Measurements from ENCODE around the gene CAB39L. TPM values are rescaled to one million over a fixed set of nuclear protein-coding genes. Genes with fewer than 3 reads are reported as not detected.
A peak's percentile ranks its signal among the peaks of the same experiment; 100 is the strongest.

The CAB39L gene
- polyA plus RNA-seq (2014; cell fraction: cytosol; rRNA removed) = 5.3 and 6.4 TPM in 2 replicates
- polyA plus RNA-seq (2014; cell fraction: nucleus; rRNA removed) = 2.5 and 7.1 TPM in 2 replicates

GRCh38 chr13:49443704-49444523 is at the start of gene CAB39L, which contains the start of gene SETDB2:
TSS of gene CAB39L (minus strand) at chr13:49444064. CDS start at chr13:49382910, 61,154 bp downstream.
TSS of gene SETDB2 (plus strand) at chr13:49444274. CDS start at chr13:49451894, 7,620 bp downstream.
- peak; percentile 99 for DNase-seq (ENCODE audit: low spot score)

DNA sequence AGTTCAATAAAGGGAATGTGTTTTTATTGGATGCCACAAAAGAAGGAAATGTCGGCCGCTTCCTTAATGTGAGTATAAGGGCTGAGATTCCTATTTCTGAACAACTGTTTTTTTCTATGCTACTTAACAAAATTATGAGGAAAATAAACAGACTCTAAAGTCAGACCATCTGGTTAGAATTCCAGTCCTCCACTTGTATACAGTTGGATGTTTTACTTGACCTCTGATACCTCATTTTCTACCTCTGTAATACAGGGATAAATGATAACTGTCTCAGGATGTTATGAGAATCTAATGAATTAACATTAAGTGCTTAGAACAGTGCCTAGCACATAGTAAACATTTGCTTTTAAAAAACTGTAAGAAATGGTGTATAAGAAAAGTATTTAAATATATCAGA is 44.7 kb upstream of the CAB39L start:
- no peak for DNase-seq (ENCODE audit: low spot score)

DNA sequence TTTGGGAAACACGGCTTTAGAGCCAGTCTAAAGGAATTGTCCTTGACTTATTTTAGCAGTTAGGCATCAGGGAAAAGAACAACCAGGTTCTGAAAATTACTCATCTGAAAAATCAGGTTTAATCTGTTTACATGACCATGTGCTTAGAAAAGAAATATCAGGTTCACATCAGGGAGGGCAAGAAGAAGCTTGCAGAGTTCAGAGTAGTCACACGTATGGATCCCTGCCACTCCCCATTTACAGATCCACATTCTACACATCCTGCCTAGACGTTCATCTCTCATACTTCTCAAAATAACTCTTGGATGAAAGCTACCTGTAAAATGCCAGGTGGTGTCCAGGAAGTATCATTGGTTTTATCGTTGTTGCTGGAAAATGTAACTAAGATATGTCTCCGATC is 37.9 kb upstream of the CAB39L start:
- no peak for DNase-seq (ENCODE audit: low spot score)

- DNase-seq (ENCODE audit: low spot score) = no peak
Observed at GRCh38 chr13:49476529-49476928, 32.7 kb upstream of the CAB39L start.

- DNase-seq (ENCODE audit: low spot score) = no peak
Observed at GRCh38 chr13:49472186-49472585, 28.3 kb upstream of the CAB39L start.

GRCh38 chr13:49466292-49466838 is 22.5 kb upstream of the CAB39L start:
- no peak for DNase-seq (ENCODE audit: low spot score)

- no peak for DNase-seq (ENCODE audit: low spot score)
Observed at GRCh38 chr13:49464621-49465325, 20.9 kb upstream of the CAB39L start.

DNA sequence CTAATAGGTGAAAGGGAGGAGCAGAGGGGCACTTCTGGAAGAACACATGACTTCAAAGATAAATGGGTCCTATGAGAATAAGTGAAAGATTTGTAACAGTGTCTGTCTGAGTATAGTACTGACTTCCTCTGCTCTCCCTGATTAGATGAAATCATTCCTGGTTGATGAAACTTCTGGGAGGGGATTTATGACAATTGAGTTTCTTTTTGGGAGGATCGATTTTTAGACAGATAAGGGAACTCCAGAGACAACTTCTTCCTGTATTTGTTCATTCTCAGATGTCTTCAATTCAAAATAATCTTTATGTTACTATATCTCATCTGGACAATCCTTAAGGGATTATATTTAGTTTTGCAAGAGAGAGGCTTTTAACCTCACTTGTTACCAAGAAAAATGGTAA is 20.2 kb upstream of the CAB39L start:
- DNase-seq (ENCODE audit: low spot score) = no peak

DNA sequence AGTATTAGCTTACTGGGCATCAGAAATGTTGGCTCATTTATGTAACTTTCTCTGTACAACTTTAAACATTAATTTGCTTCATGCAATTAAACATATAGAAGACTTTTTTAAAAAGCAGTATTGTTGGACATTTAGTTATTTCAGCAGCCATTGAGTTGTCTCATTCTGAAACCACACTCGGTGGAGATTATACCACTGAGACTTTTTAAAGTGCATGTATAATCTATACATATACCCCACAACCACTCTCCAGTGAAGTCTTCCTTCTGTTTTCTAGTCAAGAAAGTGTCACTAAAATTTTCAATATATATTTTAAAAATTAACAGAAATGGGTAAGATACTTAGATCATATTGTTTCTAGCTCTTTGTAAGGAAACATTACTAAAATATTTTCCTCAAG is 15.7 kb upstream of the CAB39L start:
- DNase-seq (ENCODE audit: low spot score) = no peak

- no peak for DNase-seq (ENCODE audit: low spot score)
Observed at GRCh38 chr13:49457221-49457620, 13.4 kb upstream of the CAB39L start.

- no peak for DNase-seq (ENCODE audit: low spot score)
Observed at GRCh38 chr13:49456156-49456555, 12.3 kb upstream of the CAB39L start.

DNA sequence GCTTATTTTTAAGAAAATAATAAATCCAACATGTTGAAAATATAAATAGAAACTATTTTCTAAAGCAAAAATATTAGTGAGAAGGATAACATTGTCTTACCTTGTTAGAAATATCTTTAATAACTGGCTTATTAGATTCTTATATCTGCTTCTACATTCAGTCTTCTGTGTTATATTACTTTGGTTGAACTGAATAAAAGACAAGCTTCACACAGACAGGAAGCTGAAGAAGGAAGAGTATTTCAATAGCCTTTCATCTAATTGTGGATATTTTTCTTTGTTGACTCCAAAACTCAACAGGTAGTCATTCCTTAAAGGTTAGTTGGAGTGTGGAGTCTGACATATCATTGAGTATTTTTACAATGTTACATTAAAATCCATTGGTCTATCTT is 11.1 kb upstream of the CAB39L start:
- DNase-seq (ENCODE audit: low spot score) = no peak

- no peak for DNase-seq (ENCODE audit: low spot score)
Observed at GRCh38 chr13:49454388-49455006, 10.6 kb upstream of the CAB39L start.

DNA sequence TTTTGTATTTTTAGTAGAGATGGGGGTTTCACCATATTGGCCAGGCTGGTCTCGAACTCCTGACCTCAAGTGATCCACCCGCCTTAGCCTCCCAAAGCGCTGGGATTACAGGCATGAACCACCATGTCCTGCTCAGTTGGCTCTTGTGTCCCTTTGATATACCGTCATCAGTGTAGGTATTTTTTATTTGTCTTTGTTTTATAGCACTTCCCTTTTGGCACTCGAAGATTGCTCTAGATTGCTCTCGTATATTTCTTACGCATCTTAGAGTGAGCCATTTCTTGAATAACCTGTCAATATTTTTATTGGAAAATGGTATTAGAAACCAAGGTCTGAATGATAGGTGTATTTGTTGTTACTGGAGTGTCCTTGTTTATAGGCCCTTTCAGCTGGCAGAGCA is 9.6 kb upstream of the CAB39L start:
- DNase-seq (ENCODE audit: low spot score) = no peak

DNA sequence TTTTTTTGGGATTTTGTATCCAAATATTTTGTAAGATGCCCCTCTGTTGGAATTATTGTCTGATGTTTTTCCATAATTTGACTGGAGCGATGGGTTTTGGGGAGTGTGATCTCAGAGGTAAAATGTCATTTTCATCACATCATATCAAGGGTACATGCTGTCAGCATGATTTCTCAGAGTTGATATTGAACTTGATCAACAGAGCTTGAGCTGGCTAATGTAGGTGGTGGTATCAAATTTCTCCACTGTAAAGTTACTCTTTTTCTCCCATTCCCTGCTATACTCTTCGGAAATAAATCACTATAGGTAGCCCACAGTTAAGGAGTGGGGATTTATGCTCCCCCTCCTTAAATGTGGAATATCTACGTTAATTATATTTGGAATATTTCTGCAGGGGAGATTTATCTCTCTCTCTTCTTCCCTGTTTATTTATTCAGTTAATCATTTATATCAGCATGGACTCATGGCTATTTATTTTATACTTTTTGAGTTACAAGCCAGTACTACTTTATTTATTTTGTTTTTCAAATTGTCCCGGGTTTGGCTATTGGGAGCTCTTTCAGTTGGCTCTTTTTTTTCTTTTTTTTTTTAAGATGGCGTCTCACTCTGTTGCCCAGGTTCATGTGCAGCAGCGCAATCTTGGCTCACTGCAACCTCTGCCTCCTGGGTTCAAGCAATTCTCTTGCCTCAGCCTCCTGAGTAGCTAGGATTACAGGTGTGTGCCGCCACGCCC is 9.0 kb upstream of the CAB39L start:
- no peak for DNase-seq (ENCODE audit: low spot score)

- DNase-seq (ENCODE audit: low spot score) = no peak
Observed at GRCh38 chr13:49450105-49450819, 6.4 kb upstream of the CAB39L start.

GRCh38 chr13:49448753-49449152 is 4.9 kb upstream of the CAB39L start:
- no peak for DNase-seq (ENCODE audit: low spot score)

DNA sequence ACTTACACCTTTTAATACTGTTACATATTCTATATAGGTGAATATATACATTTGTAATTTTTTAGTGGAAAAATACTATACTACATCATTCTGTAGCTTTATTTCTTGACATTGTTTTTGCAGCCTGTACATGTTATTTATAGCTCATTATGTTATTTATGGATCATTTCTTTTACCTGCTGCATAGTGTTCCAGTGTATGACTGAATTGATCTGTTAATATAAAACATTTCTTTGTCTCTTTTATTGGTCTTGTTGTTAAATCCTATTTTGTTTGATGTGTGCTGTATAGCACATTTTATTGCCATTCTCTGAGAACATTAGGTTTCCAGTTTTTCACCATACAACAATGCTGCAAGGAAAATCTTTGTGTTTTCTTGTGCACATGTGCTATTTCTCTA is 2.6 kb upstream of the CAB39L start:
- DNase-seq (ENCODE audit: low spot score) = no peak

DNA sequence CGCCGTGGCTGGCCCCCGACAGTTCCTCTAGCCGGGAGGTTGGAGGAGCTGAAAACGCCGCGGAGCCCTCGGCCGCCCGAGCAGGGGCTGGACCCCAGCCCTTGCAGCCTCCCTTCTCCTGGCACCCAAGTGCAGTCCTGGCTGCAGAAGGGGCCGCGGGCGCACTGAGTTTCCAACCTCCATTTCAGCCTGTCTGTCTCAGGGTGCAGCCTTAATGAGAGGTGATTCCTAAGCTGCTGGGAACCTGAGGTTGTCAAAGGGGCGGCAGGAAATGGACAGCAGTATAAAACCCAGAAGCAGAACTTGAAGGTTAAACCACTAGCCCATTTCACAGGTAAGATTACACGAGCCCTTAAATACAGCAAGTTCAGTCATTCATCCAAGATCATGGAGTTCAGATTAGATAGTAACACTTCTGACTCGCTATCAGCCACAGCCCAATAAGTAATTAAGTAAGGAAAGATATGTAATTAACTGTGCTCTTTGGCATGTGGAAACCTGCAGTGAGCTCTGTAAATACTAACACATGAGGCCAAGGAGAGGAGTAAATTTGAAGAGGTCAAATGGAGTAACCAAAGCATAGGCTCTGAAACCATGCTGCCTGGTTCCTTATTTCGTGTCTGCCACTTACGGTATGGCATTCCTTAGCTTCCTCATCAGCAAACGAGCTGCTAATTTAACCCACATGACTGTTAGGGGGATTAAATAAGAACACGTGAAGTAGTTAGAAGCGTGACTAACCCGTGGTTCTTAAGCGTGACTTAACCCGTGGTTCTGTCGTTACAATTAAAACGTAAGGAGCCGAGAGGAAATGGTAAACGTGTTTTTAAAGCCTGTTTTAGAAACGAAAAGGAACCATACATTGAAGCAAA is 896 bp upstream of the CAB39L start:
- no peak for DNase-seq (ENCODE audit: low spot score)

- peak; percentile 51 for DNase-seq (ENCODE audit: low spot score)
Observed at GRCh38 chr13:49443357-49443703, 534 bp downstream of the CAB39L start.

Measured in SK-N-DZ (cell line).